ENCODE measurements around the gene OR2T8.

OR2T8 gene

DNA sequence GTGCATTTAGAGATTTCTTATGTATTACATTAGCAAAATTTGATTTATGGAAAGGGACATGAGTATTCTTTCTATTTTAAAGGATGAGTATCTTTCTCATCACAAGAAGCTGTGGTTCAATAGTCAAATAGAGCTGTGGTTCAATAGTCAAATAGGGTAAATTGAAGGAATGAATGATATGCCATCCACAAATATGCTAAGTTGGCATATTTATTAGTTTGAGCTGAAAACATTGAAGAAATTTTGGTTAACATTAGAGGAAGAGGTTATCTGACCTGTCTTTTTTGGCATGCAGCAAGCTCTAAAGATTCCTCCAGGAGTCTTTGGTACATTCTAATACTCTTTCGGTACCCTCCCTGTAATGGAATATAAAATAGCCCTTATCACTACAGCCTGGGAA, 33.4 kb downstream of the OR2T8 start:
- DNase-seq (ENCODE audit: low read depth in 2 of 2, low spot score in 1 of 2): no peak

DNA sequence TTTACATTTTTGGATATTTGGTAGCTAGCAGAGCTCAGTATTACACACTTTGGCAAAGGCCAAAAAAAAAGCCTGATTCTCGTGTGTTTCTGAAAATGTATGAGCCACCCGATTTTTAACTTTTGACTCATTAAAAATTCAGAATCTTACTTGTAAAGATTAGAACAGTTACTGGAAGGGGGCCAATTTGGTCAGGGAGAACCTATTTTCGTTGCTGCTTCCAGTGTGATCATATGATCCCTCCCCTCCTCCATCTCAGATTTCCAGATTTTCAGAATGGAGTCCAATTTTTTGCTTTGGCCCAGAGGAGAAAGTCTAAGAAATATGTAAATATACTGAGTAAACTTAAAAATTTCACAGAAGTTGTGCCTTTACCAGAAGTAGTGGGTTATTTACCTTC, 41.7 kb downstream of the OR2T8 start:
- DNase-seq (ENCODE audit: low read depth in 2 of 2, low spot score in 1 of 2): no peak

DNA sequence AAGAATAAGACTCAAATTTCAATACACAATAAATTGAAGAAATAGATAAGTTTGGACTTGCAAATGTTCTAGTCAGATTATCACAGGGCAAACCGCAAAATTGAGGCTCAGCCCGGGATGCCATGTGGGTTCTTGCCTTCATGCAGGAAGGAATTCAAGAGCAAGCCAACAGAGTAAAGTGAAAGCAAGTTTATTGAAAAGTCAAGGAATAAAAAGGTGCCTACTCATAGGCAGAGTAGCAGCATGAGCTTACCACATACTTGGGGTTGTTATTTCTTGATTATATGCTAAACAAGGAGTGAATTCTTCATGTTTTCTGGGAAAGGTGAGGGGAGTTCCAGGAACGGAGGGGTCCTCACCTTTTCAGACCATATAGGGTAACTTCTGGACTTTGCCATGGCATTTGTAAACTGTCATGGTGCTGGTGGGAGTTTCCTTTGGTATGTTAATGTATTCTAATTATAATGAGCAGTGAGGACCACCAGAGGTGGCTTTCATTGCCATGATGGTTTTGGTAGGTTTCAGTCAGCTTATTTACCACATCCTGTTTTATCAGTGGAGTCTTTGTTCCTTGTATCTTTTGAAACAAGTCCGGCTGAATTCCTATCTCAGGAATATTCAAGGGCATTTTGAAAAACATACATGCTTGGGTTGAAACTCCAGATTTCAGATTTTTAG, 43.0 kb downstream of the OR2T8 start:
- no peak for DNase-seq (ENCODE audit: low read depth in 2 of 2, low spot score in 1 of 2)

DNA sequence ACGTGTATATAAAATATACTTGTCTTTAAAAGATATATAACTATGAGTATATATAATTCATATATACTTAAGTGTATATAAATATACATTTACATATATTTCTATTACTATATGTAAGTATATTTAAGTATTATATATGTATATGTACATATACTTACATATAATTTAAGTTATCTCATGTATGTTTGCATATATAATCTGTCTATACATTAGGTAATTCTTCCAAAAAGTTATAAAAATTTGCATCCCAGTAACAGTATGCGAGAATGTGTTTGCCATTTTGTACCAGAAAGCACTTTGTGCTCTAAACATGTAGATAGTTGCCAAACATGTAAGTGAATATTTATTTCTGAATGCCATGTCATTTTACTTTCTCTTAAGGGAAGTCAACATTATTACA, 44.9 kb downstream of the OR2T8 start, which contains the start of gene OR2AK2:
TSS of gene OR2AK2 (plus strand) at position 301 of the 400 bp plus-strand sequence. CDS start 144 bp downstream, outside the sequence.
- DNase-seq (ENCODE audit: low read depth in 2 of 2, low spot score in 1 of 2): no peak

DNA sequence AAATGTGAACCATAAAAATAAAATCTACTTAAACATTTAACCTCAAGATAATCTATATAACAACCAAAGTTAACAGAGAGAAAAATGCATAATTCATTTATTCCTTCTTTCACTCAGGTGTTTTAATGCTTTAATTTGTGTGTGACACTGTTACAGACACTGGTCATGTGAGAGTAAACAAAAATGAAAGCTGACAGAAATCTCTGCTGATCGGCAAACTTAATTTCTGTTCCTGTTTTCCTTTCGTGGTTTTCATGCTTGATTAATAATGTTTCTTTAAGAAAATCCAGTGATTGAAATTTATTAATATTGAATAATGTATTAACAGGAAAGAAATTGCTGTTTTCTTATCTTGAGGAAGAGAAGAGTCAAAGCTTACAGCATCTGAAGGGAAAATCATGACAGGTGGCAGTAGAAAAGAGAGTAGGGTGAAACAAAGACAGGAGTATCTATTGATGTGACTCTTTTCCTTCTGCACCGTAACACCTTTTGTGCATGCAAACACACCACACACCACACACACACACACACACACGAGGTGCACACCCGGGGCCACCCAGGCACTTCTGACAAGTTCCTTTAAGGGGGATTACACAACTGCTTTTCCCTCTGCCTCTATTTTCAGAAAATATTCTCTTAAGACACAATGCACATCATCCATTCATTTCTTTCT, 46.6 kb downstream of the OR2T8 start:
- no peak for DNase-seq (ENCODE audit: low read depth in 2 of 2, low spot score in 1 of 2)

All from stimulated activated CD8-positive, alpha-beta memory T cell treated with anti-CD3 and anti-CD28 coated beads, Interleukin-4, amount 100 ng/mL, for 4 hours (primary cell).